ELF-1 (cell line): ENCODE measurements around the gene MSLN.
A peak's percentile ranks its signal among the peaks of the same experiment; 100 is the strongest.

ENCODE experiments used
- DNase-seq: peaks from one replicate; pipeline ENCODE4 v3.0.0-alpha.2; 2016; ENCODE audit warnings: low read depth, low spot score

MSLN gene

DNA sequence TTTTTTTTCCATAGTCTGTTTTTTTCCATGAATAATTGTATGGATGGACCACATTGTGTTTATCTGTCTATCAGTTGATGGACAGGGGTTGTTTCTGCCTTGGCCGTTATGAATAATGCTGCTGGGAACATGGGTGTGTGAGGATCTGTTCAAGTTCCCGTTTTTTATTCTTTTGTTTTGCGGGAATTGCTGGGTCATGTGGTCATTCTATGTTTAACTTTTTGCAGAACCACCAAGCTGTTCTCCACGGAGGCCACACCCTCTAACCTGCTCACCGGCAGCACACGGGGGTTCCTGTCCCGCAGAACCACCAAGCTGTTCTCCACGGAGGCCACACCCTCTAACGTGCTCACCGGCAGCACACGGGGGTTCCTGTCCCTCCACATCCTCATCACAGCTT lies 5.9 kb upstream of the MSLN start:
- no peak for DNase-seq

DNA sequence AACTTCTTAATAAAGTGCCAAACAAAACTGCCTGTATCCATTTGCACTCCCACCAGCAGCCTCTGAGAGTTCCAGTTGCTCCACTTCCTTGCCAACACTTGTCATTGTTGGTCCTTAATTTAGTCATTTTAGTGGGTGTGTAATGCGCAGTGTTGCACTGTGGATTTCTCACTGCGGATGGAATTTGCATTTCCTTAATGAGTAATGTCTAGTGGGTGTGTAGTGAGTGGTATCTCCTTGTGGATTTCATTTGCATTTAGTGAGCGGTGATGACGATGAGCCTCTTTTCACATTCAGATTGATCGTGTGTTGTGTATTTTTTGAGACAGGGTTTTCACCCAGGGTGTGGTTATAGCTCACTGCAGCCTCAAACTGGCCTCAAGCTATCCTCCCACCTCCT lies 4.1 kb upstream of the MSLN start:
- no peak for DNase-seq

DNA sequence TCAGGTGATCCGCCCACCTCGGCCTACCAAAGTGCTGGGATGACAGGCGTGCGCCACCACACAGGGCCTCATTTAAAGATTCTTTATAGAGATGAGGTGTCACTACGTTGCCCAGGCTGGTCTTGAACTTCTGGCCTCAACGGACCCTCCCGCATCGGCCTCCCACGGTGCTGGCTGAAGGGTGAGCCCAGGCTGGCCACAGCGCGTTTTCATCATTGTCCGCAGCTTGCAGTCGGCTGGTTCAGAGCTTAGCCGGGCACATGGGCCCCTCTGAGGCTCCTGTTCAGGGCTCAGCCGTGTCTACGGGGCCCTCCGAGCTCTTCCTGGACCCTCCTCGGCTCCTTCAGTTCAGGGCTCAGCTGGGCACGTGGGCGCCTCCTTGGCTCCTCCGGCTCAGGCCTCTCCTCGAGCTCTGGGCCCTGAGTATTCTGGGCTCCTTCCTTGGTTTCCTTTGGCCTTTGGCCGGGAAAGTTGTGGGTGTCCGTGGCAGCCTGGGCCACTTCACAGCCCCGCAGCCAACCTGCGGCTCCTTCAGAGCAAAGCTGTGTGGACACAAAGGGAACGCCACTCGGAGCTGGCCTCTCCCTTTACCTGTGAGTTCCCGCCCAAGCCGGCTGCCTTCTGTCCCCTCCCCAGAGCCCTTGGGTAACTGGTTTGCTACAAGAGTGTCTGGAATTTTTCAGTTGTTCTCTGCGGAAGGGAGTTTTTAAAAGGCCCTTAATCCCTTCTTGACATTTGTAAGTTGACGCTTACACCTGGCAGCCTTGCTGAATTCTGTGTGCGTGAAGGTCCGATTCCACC lies 1.2 kb upstream of the MSLN start:
- peak; percentile 45 for DNase-seq

DNA sequence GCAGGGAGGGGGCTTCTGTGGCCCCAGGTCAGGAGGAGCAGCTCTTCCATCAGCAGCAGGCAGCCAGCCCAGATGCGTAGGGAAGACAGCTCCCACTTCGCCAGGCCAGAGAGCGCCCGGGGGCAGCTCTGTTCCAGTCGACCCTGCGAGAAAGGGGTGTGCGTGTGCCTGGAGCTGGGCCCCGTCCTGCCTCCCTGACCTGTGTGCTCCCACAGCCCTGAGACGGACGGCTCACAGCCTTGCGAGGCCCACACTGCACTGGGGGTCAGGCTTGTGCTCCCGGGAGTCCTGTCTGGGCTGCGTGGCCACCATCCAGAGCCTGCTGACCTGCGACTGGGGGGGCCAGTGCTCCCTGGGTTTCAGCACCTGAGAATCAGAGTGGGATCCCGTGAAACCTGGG lies 469 bp upstream of the MSLN start:
- DNase-seq = no peak

DNA sequence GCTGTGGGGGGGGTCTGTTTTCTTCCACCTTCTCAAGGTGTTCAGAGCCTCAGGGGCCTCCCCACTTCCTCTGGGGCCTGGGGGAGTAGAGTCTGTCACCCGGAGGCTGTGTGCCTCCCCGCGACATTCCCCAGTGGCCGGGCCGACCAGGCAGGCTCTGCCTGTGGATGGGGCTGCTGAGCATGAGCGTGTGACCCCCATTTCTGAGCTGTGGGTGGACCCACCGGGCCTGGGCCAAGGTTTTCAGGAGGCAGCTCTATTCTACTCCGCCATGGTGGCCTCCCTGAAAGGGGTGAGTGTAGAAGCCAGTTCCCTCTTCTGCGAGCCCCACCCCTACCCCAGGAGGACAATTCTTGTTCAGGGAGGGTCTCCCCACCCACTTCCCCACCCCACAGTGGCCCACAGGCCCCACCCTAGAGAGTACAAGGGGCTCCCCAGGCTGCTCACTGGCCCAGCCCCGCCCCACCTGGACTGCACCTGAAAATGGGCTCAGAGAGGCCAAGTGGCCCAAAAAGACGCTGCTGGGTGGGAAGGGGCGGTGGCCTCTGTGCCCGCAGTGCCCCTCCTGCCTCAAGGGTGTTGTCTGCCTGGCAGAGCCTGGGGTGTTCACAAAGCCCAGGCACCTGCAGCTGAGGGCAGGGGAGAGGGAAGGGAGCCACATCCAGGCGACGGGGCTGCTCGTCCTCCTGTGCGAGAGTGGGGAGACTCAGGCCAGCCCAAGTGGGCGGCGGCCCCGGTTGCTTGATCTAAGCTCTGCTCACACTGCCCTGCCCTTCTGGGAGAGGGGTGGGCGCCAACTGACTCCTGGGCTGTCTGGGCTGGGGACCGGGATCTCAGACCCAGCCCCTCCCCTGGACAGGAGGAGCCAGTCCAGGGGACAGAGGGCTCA lies 1.3 kb downstream of the MSLN start:
- no peak for DNase-seq

DNA sequence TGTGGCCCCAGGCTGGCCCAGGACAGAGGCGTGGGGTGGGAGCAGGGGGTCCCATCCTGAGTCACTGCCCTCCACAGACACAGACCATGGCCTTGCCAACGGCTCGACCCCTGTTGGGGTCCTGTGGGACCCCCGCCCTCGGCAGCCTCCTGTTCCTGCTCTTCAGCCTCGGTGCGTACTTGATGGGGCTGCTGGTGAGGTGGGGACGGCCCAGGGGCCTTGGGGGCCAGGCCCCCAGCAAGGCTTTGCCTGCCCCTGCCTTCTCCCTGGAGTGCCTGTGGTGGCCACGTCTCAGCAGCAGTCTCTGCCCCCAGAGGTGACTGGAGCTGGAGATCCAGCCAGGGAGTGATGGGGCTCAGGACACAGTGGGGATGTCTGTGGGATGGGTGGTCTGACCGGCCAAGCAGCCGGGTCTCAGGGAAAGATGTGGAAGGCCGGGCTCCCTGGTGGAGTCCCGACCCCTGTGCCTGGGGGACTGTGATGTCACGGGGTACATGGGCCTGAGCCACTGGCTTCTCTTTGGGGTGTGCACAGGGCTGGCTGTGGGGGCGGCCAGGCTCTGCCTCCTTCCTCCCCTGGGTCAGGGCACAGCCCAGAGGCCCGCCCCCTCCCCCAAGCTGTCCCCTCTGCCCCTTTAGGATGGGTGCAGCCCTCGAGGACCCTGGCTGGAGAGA lies 2.2 kb downstream of the MSLN start:
- DNase-seq = no peak

DNA sequence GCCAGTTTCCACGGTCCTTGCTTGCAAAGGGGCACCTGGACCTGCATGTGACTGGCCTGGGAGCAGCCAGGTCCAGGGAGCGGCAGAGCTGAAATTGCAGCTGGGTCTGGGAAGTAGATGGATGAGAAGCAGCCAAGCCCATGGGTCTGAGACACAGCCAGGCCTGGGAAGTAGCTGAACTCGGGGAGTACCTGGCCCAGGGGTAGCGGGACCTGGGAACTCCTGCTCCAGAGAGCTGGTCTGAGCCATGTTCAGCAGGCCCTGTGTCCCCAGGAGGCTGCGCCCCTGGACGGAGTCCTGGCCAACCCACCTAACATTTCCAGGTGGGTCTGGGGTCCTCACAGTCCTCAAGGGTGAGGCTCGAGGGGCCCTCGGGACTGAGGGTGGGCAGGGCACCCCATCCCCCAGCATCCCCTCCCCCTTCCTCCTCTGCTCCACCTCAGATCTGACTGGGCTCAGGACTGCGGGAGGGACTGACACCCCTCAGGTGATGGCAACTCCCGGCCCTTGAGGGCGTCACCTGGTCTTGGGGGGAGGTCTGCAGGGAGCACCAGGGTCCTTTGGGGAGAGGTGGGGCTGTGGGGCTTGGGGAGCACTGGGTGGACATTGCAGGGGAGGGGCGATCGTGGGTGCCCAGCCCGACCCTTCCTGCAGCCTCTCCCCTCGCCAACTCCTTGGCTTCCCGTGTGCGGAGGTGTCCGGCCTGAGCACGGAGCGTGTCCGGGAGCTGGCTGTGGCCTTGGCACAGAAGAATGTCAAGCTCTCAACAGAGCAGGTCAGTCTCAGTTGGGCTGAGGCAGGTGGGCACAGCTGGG lies 3.0 kb downstream of the MSLN start:
- DNase-seq = no peak

DNA sequence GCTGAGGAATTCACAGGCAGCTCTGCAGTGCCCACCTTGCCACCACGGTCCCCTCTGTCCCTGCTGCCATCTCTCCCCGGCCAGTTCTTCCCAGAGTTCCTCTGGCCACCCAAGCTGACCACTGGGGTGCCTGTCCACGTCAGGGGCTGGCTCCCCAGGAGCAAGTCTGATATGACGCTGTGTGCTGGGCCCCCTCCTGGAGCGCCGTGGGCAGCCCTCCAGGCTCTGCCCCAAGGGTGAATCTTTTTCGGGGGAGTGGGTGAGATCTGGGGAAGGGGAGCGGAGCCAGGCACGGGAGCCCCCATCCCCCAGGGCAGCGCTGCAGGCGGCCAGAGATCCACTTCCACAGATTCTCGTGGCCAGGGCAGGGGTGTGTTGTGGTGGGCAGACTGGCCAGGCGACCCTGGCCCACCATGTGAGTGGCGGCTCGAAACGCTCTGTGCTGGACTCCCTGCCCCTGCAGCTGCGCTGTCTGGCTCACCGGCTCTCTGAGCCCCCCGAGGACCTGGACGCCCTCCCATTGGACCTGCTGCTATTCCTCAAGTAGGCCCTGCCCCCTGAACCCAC lies 3.7 kb downstream of the MSLN start:
- no peak for DNase-seq

DNA sequence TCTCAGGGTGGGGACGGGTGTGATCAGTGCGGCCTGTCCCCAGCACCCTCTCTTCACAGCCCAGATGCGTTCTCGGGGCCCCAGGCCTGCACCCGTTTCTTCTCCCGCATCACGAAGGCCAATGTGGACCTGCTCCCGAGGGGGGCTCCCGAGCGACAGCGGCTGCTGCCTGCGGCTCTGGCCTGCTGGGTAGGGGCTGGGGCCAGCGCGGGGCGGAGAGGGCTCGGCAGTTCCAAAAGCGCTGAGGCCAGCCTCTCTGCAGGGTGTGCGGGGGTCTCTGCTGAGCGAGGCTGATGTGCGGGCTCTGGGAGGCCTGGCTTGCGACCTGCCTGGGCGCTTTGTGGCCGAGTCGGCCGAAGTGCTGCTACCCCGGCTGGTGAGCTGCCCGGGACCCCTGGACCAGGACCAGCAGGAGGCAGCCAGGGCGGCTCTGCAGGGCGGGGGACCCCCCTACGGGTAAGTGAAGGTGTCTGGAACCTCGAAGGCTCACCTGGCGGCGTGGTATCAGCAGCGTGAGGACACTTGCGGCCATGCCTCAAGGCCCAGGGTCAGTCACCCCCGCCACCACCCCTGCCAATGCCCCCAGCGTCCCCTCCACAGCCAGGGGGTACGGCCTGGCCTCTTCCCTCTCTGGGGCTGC lies 4.4 kb downstream of the MSLN start:
- DNase-seq = no peak

DNA sequence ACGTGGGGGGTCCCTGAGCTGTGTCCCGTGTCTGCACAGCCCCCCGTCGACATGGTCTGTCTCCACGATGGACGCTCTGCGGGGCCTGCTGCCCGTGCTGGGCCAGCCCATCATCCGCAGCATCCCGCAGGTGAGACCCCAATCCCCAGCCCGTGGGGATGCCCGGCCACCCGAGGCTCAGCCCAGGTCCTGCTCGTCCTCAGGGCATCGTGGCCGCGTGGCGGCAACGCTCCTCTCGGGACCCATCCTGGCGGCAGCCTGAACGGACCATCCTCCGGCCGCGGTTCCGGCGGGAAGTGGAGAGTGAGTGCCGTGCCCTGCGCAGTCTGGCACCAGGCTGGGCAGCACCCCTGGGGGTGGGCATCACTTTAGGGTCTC lies 4.9 kb downstream of the MSLN start:
- DNase-seq = no peak

DNA sequence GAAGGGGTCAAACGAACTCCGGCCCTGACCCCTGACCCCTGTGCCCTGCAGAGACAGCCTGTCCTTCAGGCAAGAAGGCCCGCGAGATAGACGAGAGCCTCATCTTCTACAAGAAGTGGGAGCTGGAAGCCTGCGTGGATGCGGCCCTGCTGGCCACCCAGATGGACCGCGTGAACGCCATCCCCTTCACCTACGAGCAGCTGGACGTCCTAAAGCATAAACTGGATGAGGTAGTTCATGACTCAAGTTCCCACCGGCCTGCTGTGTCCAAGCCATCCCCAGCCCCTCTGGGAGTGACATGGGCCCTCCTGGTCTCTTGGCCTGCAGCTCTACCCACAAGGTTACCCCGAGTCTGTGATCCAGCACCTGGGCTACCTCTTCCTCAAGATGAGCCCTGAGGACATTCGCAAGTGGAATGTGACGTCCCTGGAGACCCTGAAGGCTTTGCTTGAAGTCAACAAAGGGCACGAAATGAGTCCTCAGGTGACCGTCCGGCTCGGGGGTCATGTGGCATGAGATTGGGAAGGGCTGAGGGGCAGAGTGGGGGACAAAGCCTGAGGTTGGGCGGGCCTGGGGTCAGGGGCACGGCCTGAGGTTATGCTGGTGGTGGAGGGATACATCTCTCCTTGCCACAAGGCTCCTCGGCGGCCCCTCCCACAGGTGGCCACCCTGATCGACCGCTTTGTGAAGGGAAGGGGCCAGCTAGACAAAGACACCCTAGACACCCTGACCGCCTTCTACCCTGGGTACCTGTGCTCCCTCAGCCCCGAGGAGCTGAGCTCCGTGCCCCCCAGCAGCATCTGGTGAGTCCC lies 5.7 kb downstream of the MSLN start:
- no peak for DNase-seq

DNA sequence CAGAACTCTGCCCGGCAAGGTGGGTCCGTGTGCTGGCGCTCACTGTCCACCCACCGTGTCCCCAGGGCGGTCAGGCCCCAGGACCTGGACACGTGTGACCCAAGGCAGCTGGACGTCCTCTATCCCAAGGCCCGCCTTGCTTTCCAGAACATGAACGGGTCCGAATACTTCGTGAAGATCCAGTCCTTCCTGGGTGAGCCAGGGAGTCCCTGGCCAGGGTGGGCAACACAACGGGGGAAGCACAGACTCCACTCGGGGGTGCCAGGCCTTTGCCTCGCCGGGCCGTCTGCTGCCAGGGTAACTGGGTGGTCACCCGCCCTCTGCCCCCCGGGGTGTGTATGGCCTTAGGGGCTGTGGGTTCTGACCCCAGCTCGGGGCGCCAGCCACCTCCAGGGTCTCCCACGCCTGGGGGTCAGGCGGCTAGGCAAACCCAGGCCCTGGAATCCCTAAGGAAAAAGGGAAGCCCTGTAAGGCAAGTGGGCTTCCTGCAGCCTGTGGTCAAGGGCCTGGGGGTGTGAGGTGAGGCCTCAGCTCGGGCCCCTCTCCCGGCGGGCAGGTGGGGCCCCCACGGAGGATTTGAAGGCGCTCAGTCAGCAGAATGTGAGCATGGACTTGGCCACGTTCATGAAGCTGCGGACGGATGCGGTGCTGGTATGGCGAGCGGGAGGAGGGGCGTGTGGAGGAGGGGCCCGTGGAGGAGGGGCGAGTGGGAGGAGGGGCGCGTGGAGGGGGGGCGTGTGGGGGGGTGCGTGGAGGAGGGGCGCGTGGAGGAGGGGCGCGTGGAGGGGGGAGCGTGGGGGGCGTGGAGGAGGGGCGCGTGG lies 6.5 kb downstream of the MSLN start:
- no peak for DNase-seq

DNA sequence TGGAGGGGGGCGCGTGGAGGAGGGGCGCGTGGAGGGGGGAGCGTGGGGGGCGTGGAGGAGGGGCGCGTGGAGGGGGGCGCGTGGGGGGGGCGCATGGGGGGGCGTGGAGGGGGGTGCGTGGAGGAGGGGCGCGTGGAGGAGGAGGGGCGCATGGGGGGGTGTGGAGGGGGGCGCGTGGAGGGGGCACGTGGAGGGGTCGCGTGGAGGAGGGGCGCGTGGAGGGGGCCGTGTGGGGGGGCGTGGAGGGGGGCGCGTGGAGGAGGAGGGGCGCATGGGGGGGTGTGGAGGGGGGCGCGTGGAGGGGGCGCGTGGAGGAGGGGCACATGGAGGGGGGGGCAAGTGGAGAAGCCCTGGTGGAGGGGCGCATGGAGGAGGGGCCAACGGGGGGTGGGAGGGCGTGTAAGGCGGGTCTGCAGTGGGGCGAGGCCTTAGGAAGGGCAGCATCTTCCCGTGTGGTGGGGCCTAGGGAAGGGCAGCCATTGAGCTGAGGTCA lies 7.3 kb downstream of the MSLN start:
- no peak for DNase-seq

DNA sequence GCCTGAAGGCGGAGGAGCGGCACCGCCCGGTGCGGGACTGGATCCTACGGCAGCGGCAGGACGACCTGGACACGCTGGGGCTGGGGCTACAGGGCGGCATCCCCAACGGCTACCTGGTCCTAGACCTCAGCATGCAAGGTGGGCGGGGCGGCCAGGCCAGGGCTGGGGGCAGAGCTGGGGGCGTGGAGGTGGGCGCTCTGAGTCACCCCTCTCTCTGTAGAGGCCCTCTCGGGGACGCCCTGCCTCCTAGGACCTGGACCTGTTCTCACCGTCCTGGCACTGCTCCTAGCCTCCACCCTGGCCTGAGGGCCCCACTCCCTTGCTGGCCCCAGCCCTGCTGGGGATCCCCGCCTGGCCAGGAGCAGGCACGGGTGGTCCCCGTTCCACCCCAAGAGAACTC lies 7.9 kb downstream of the MSLN start:
- DNase-seq = no peak

DNA sequence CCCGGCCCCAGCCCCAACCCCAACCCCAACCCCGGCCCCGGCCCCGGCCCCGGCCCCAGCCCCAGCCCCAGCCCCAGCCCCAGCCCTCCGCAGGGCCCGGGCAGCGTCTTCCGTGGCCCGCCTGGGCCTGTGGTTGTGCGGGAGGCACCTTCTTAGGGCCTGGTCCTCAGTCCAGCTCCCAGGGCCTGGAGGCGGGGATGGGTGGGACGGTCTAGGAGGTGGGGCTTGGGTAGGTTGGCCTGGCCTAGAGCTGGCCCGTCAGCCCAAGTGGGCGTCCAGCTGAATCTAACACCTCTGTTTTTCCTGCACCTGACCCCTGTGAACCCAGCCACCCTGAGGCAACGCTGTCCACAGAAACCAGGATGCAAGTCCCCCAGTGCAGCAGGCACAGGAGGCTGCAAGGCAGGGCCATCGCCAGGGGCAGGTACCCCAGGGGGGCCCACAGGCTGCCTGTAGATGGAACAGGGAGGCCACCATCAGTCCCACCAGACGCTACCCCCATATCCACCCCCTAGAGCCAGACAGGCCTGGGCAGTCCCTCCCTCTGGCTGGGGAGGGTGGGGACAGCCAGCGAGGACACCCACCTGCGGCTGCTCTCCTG lies 8.8 kb downstream of the MSLN start:
- DNase-seq = peak; percentile 48

DNA sequence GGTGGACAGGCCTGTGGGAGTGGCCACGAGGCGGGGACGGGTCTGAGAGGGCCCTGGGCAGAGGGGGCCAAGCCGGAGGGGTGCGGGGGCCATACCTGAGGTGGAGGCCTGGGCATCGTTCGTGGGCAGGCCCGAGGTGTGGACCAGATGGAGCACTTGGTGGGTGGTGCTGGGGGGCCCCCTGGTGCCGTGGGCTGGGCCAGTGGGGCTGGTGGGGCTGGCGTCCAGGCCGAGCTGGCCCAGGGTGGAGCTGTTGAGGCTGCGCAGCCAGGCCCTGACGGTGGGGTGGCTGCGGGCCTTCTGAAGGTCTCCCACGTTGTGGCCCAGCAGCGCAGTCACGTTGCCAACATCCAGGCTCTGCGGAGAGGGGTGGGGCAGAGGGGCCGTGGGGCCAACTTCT lies 9.4 kb downstream of the MSLN start:
- no peak for DNase-seq

DNA sequence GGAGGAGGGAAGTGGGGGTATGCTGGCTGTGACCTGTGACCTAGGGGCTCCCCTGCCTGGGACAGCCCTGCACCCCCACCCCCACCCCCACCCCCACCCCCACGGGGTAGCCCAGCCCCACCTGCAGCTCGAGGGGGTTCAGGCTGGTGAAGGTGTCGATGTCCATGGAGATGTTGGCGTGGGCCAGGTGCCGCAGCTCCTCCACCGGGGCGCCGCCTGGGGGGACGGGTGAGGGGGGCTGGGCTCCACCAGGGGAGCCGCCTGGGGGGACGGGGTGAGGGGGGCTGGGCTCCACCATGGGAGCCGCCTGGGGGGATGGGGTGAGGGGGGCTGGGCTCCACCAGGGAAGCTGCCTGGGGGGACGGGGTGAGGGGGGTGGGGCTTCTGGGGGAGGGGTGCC lies 9.9 kb downstream of the MSLN start:
- no peak for DNase-seq

DNA sequence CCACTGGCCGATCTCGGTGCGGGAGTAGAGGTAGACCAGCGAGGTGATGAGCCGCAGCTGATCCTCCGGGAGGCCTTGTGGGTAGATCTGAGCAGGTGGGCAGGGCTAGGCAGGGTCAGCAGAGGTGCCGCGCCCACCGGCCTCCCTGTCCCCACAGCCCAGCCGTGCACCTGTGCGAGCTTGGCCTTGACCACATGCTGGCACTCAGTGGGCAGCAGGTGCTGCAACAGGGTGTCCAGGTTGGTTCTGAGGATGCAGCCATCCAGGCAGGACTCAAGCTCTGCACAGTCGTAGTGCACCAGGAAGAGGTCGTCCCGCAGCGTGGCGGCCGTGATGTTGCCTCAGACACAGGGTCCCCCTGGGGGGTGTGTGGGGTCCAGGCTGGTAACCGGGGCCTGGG lies 12.4 kb downstream of the MSLN start:
- DNase-seq = no peak
